Amygdala (tissue), 56 donors: ENCODE measurements around the gene NLRP6.

Experiments used
- DNase-seq, 56 donors: peaks; one replicate each; lab custom pipeline; 2025; lab: John Stamatoyannopoulos, UW

The NLRP6 gene

DNA sequence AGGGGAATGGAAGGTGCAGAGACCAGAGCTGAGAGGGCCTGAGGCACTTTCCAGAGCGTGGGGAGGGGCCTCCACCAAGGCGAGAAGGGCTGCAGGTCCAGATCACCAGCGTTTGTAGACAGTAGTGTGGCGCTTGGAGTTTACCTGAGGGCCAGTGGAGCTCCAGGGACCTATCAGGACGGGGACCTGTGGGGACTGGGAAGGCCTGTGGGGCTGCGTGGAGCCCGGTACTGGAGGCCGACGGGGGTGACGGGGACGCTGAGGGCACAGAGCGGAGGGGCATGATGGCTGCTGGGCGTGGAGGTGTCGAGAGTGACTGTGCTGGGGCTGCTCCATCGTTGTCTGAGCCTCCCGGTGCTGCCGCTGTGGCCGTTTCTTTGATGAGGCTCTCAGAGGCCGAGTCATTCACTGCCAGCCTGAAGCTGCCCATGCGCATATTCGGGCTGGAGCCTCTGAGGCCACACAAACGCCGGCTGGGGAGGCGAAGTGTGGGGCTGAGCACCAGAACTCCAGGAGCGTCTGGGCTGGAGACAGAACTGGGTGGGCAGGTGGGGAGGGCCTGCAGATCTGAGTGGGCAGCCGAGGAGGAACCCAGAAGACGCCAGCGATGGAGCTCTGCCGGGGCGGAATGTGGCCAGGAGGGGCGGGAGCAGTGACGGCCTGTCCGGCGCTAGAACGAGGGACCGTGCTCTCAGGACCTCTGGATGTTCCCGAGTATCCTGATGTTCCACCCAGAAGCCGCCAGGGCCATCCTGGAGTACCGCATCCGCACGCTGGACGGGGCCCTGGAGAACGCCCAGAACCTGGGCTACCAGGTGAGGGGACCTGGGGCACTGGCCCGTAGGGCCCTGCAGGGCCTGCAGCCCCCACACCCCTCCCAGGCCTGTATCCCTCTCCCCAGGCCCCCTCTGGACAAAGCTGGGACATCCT is 13.3 kb downstream of the NLRP6 start:
- DNase-seq: no peak

DNA sequence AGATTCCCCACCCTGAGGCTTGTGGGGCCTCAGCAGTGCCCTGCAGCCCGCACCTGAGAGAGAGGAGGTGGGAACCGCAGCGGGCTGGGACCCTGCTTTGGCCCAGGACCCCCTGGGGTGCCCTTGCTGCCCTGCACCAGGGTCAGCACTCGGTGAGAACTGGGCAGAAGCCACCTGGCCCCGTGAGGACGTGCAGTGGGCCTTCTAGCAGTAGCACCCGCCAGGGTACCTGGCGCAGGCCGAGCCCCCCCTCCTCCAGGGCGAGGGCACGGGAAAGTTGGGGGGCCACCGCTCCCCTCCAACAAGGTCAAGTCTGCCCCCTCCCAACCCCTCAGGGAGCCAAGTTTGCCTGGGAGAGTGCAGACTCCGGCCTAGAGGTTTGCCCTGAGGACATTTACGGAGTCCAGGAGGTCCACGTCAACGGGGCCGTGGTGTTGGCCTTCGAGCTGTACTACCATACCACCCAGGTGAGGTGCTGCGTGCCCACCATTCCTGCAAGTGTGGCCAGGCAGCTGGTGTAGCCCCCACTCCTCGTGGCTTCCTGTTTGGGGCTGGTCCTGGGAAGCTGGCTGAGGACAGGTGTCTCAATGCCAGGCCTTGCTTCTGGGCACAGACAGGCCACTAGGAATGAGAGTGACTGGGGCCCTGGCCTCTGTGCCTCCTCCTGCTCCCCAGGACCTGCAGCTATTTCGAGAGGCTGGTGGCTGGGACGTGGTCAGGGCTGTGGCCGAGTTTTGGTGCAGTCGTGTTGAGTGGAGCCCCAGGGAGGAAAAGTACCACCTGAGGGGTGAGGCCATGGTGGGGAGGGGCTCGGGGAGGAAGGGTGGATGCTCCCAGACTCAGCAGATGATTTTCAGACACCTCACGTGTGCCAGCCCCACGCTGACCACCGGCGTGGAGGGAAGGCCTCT is 14.3 kb downstream of the NLRP6 start:
- DNase-seq: no peak

DNA sequence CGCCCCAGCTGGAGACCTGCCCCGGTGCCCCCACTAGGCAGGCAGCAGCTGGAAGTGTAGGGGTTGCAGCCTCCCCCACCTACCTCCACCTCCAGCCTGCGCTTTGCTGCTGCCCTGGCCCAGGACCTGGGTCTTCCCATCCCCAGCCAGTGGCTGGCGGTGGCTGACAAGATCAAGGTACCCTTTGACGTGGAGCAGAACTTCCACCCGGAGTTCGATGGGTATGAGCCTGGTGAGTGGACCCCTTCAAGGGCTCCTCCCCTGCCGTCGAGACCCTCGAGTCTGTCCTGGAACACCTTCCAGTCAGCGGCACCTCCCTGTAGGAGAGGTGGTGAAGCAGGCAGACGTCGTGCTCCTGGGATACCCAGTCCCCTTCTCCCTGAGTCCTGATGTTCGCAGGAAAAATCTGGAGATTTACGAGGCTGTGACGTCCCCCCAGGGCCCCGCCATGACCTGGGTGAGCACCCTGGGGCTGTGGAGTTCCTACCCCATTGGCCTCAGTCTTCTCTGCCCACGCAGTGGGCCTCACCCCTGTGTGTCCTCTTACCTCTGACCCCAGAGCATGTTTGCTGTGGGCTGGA is 15.2 kb downstream of the NLRP6 start:
- DNase-seq: no peak

DNA sequence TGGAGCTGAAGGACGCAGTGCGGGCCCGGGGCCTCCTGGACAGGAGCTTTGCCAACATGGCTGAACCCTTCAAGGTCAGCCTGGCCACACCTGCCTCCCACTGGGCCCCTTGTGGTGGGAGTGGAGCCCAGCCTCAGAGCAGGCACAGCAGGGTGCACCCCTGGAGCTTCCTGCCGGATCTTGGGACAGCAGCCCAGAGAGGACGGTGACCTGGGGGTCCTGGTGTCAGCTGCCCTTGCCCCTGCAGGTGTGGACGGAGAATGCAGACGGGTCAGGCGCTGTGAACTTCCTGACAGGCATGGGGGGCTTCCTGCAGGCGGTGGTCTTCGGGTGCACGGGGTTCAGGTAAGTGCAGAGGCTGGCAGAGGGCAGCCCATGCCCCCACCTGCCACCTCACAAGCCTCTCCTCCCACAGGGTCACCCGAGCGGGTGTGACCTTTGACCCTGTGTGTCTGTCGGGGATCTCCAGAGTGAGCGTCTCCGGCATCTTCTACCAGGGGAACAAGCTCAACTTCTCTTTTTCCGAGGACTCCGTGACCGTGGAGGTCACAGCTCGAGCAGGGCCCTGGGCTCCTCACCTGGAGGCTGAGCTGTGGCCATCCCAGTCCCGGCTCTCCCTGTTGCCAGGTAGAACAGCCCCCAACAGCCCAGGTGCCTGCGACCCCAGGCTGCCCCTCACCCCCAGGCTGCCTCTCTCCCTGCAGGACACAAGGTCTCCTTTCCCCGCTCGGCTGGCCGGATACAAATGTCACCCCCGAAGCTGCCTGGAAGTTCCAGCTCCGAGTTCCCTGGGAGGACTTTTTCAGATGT is 15.8 kb downstream of the NLRP6 start:
- DNase-seq: no peak

DNA sequence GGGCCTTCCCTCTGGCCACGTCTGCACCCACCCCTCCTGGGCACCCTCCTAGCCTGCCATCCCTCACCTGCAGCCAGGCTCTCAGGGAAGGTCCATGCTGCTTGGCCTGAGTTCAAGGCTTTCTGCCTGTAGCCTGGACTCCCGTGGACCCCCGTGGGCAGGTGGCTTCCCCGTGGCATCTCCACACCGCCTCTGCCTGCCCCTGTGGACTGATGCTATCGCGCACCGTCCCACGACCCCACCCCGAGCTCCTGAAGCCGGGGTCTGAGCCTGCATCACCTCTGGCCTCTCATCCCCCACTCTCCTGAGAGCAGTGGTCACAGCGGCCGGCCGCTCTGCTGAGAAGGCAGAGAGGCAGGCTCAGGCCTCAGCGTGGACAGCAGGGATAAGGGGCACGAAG is 16.6 kb downstream of the NLRP6 start:
- DNase-seq: no peak

DNA sequence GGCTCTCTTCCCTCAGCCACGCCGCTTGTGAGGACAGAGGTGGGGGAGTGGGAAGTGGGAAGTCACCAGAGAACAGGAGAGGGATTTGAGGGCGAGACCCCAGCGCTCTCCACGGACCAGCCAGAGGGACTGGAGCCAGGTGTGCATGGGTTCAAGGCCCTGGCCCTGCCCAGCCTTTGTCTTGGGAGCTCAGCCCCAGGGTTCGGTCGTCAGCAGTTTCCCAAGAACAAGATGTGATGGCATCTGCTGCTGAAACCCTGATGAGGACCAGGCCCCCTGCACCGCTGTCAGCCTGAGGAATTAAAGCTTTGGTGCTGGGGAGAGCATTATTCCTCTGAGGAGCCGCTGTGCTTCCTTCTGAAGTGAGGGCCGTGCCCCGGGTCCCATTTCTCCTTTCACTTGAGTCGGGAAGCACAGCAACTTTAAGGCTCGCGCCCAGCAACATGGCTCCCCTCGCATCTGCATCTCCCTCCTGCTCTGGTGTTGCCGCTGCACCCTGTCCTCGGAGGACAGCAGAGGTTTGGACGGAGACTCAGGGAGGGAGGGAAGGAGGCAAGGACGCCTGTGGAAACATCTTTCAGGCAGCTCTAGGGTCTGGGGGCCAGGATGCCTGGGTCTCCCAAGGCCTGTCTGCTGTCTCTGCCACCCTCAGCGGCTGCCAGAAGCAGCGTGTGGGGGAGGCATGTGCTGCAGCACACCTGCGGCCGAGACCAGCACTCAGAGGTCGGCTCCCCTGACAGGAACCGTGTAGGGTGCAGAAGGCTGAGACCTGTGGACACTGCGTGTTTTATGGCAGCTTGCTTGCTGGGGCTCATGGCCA is 17.4 kb downstream of the NLRP6 start:
- DNase-seq: no peak

DNA sequence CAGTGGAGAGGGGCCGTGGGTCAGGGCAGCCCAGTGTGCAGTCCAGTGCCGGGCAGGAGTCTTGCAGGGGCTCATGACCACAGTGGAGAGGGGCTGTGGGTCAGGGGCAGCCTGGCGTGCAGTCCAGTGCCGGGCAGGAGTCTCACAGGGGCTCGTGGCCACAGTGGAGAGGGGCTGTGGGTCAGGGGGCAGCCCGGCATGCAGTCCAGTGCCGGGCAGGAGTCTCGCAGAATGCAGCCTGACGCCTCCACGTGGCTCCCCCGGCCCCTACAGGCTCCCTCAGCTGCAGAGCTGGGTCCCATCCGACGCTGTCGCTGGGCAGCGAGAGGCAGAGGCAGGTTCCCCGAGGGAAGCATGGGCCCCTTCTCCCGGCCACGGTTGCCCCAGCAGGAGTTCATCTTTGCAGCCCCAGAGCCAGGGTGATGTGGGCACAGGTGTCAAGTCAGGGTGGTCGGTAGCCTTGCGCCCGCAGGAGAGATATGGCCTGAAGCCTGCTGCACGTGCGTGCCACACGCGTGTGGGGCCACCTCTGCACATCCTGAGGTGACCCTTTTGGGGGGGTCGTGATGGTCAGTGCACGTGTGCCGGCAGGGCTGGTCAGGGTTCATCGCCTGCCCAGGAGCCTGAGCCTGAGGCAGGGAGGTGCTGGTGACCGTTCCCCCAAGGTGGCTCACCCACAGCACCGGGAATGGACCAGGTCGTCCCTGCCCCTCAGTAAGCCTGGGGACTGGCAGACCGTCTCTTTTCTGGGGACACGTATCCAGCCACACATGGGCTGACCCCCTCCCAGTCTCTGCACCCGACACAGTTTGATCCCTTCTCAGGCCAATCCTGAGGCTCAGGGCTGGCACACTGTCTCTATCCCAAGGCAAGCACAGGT is 18.2 kb downstream of the NLRP6 start:
- DNase-seq: no peak

DNA sequence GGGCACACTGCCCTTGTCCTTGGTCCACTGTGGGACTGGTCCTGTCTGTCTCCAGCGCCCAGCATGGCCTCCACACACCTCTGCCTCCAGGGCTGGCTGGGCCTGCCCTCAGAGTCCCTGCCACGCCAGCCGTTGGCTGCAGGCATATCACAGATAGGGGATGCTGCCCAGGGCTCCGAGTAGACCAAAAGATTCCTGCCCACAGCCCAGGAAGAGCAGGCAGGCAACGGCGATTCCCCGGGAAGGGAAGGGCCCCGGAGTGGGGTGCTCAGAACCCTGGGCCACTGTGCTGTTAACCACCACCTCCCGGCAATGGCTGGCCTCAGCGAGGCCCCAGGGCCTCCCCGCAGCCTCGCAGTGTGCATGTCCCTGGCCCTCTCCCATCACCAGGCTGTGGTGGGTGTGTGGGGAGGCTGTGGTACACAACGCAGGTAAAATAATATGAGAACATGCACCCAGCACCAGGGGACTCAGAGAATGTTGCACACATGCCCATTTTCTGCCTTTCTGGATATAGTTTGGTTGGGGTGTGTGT is 18.9 kb downstream of the NLRP6 start:
- no peak for DNase-seq

DNA sequence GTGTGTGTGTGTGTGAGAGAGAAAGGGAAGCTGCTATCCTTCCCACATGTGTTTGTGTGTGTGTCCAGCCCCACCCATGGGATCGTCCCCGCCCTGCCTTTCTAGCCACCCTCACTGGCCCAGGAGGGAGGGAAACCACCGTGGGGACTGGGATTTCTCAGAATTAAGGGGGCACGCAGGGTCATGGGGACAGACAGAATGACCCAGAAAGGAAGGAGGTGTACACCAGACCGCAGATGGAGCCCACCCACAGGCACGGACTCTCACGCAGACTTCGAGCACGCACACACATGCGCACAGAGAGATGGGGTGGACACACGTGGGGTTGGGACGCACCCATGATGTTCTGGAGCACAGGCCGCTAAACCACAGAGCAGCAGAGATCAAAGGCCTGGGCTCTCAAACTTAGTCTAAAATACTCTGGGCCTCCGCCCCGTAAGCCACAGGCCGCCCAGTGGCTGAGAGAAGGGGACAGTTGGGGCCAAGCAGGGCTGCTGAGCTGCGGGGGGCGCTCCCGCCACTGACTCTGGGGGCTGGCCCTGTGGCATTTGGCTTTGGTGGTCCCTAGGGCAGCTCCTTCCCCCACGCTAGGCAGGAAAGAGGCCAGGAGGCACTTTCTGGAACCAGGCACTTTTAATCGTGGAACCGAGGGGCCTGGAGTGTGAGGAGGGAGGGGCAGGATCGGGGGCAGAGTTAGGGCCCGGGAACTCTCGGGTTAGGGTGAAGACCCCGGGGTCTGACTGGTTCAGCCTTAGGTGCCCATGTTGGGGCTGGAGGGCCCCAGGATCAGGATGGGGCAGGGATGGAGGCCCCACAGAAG is 19.6 kb downstream of the NLRP6 start:
- DNase-seq: no peak

DNA sequence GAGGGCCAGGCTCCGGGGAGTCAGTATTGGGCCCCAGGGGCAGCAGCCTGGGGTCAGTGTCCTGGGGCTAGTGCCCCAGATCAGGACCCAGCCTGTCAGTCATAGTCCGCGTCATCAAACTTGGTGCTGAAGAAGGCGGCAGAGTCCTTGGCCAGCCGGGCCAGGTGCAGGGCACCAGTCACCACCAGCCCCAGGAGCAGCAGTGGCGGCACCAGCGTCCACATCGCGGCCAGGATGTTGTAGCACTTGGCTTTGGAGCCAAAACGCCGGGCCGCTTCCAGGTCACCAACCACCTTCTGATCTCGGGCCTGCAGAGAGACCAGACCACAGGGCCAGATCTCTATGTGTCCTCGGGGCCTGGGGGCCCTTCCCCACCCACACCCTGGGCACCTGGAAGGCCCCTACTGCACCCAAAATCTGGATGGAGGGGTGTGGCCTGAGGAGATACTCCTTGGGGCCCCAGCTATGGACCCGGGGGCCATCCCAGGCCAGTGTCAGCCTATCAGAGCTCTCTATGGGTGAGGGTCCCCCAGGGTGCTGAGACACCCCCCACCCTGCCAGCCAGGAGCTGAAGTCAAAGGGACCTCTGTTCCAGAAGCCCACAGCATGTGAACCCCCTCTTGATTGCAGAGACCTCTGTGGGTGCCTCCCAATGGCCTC is 20.3 kb downstream of the NLRP6 start:
- DNase-seq: no peak

DNA sequence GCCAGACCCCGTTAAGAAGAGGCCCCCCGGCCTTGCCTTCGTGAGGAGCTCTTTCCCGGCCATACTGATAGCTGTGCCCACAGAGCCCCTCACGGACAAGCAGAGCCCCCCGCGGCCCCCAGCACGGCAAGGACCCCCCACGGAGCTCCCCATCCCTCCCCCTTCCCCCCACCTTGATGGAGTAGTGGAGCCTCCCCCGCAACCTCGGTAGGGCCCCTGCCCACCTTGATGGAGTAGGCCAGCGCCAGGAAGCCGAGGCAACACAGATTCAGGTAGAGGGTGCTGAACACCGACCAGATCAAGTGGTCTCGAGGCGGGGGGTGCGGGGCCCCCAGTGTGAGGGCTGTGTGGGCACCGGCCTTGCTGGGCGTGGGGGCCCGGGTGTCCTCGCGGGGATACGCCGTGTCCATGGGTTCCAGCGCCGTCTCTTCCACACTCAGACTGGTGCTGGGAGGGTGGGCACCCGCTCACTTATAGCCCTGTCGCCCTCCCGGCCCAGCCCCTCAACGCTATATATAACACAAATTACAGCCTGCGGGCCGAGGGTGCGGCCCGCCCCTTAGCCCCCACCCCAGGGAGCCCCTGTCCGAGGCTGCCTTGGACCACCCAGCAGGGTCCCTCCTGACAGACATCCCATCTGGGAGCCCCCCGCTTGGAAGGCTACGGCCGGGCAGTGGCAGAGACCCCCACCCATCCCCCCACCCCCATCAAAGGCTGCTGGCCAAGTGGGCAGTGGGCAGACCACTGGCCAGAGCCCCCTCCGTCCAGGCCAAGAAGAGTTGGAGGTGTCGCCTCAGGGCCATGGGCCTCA is 21.1 kb downstream of the NLRP6 start, which contains the start of gene IFITM5:
TSS of gene IFITM5 (minus strand) at position 446 of the 811 bp plus-strand sequence. CDS start at position 410, 36 bp downstream.
- no peak for DNase-seq

DNA sequence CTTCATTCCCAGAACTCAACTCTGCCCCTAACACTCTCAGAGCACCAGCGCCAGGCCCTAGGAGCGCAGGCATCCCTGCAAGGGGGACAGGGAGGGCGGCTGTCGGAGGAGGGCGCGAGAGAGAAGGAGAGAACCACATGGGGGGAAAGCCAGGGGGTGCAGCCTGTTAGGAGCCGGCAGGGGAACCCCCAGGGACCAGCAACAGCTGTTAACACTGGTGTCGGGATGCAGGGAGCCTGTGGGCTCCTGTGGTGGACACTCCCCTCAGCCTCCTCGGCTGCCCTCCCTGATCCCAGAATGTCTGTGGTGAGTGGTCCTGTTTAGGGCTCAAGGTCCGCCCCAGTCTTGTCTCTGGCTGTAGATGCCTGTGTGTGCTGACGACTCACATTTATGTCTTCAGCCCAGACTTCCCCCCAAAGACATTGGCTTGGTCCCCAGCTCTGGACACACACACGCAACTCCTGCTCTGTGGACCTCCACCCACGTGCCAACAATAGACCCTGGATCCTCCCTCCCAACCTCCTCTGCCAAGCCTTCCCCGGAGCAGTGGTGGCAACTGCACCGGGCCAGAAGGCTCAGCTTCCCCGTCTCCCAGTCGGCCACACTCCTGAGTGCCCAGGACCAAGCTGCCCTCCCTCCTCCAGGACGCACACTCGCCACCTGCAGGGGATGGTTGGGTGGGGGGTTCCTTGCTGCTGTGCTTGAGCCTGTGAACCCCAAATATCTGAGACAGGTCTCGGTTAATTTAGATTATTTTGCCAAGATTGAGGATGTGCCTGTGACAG is 21.9 kb downstream of the NLRP6 start:
- no peak for DNase-seq

DNA sequence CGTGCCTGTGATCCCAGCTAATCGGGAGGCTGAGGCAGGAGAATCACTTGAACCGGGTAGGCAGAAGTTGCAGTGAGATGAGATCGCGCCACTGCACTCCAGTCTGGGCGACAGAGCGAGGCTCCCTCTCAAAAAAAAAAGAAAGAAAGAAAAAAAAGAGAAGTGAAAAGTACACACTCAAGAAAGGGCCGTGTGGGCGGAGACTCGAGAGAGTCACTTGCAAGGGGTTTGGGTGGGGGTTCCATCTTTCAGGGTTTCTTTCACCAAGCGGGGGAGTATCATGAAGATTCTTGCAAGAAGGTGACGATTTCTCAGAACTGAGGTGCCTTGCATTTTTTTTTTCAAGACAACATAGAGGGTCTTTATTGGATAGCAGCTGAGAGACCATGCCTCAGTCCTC is 25.2 kb downstream of the NLRP6 start:
- no peak for DNase-seq

DNA sequence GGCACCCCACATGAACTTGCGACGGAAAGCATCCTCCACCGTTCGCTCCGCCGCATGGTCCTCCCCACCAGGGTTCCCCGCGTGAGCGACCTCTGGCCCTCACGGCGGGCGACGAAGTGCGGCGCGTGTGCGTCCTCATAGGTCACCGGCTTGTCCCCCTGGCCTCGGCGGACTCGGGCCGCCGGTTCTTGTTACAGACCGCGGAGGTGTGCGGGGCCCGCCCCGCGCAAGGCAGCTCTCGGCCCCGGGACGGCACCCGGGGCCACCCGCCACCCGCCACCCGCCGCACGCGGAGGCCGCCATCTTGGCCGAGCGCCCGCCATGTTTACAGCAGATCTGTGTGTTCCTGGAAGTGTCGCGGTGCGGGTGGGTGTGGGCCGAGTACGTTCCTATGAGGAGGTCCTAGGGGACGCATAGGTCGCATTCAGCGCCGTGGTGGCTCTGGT is 25.9 kb downstream of the NLRP6 start:
- no peak for DNase-seq
